Measurements from ENCODE around the gene SNRPB2. TPM values are rescaled to one million over a fixed set of nuclear protein-coding genes. Genes with fewer than 3 reads are reported as not detected.

SNRPB2 gene
- polyA plus RNA-seq, 1 donor (not counting 4 experiments of a cell fraction or from before 2014, with no cell fraction given) = 75.8 TPM

DNA sequence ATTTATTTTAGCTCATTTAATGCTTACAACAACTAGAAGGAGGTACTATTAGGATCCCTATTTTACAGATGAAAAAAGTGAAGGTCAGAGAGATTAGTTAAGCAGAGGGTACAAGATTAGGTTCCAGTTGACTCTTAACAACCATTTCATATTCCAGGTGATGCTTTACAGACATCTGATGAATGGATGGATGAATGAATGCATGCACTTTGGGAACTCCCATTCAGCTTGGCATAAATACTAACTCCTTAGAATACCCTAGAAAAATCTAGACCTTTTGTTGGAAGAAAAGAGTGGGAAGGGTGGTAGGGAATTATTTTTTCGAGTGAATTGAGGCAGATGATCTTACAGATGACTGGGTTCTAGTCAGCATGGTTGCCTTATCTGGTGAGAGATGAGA lies 746 bp upstream of the SNRPB2 start:
- Histone ChIP-seq H3K4me3 (ENCODE audit: control insufficient read depth in 2 of 3, extremely low read depth in 1 of 3, insufficient read depth in 2 of 3, low read depth in 1 of 3, low read length in 3 of 3) (no peak overlapping the region), H3K9ac (ENCODE audit: control insufficient read depth, extremely low read depth, insufficient read depth, low read length) (no peak overlapping the region), H3K4me2 (ENCODE audit: control insufficient read depth, extremely low read depth, insufficient read depth, low read depth, low read length) (peak overlapping the region; percentile 98), H4K20me1 (ENCODE audit: control insufficient read depth, extremely low read depth, insufficient read depth, low read length) (no peaks in the 10 kb centered on the region), H3K27ac (ENCODE audit: control insufficient read depth, insufficient read depth, low read length) (no peak overlapping the region), H2AFZ (ENCODE audit: control insufficient read depth, low read length) (peak overlapping the region; percentile 100), H3K9me1 (ENCODE audit: control insufficient read depth, extremely low read depth, insufficient read depth, low read length) (no peaks in the 10 kb centered on the region), H3K36me3 (ENCODE audit: control insufficient read depth in 2 of 2, extremely low read depth in 1 of 2, insufficient read depth in 2 of 2, low read length in 2 of 2) (peaks cover 4 to 12% of the 10 kb centered on the region in 2 experiments), H3K79me2 (ENCODE audit: control insufficient read depth, insufficient read depth, low read length) (peaks cover 39% of the 10 kb centered on the region), H3K4me1 (ENCODE audit: control insufficient read depth, extremely low read depth, insufficient read depth, low read length) (peaks cover 10% of the 10 kb centered on the region), H3K9me3 (ENCODE audit: control insufficient read depth, low read depth, low read length) (no peaks in the 10 kb centered on the region), H3K27me3 (ENCODE audit: control insufficient read depth, extremely low read depth, insufficient read depth, low read length) (no peaks in the 10 kb centered on the region)
- dilution Hi-C loops (cut with MboI; ENCODE audit: extremely low pct_ligation_motif_present, low sequenced_read_pairs) = no loop called here
- FAIRE-seq = no peak
- TF ChIP-seq, protein P1, sequence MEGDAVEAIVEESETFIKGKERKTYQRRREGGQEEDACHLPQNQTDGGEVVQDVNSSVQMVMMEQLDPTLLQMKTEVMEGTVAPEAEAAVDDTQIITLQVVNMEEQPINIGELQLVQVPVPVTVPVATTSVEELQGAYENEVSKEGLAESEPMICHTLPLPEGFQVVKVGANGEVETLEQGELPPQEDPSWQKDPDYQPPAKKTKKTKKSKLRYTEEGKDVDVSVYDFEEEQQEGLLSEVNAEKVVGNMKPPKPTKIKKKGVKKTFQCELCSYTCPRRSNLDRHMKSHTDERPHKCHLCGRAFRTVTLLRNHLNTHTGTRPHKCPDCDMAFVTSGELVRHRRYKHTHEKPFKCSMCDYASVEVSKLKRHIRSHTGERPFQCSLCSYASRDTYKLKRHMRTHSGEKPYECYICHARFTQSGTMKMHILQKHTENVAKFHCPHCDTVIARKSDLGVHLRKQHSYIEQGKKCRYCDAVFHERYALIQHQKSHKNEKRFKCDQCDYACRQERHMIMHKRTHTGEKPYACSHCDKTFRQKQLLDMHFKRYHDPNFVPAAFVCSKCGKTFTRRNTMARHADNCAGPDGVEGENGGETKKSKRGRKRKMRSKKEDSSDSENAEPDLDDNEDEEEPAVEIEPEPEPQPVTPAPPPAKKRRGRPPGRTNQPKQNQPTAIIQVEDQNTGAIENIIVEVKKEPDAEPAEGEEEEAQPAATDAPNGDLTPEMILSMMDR (optimal IDR thresholded peaks at IDR 0.05 in 1 of 3, IDR thresholded peaks at IDR 0.05 in 1 of 3, conservative IDR thresholded peaks at IDR 0.05 in 1 of 3; ENCODE audit: extremely low read depth in 1 of 3, insufficient read depth in 2 of 3, low read length in 3 of 3) = no peak
- no peak for TF ChIP-seq EZH2 (IDR thresholded peaks at IDR 0.05; ENCODE audit: low read length)
- DNase-seq (ENCODE audit: low read depth, low spot score) = no peak

DNA sequence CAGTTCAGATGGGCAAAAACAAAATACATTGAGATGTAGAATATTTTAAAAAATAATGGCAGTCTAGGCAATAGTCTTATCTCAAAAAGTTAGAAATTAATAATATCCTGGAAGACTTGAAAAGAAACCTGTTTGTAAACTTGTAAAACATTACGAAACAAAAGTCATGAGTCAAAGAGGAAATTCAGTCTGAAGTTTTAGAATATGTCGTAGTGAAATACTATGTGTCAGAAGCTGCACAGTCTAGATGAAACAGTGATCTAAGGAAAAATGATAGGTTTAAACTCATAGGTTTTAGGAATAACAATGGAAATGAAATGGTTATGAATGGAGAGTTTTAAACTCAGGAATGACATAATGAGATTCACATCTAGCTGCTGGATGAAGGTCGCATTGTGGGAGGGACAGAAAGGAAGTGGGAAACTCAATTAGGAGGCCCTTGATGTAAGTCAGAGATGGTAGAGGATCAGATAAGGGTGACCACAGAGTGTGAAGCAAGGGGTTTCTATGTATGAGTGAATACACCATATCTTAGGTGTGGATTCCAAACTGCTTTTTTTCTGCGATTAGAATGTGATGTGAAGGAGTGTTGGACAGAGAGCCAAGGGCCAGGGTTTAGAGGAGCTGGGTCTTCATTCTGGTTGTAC lies 2.8 kb downstream of the SNRPB2 start:
- FAIRE-seq (no peak), DNase-seq (ENCODE audit: low read depth, low spot score) (no peak)
- no peaks in the 10 kb centered on the region for H3K9me3 ChIP-seq (ENCODE audit: control insufficient read depth, low read depth, low read length)
- H3K27ac ChIP-seq (ENCODE audit: control insufficient read depth, insufficient read depth, low read length) = no peak overlapping the region
- H3K4me1 ChIP-seq (ENCODE audit: control insufficient read depth, extremely low read depth, insufficient read depth, low read length) = peaks cover 10% of the 10 kb centered on the region
- no peaks in the 10 kb centered on the region for H4K20me1 ChIP-seq (ENCODE audit: control insufficient read depth, extremely low read depth, insufficient read depth, low read length)
- no peak overlapping the region for H3K4me3 ChIP-seq (ENCODE audit: control insufficient read depth in 2 of 3, extremely low read depth in 1 of 3, insufficient read depth in 2 of 3, low read depth in 1 of 3, low read length in 3 of 3)
- H3K79me2 ChIP-seq (ENCODE audit: control insufficient read depth, insufficient read depth, low read length) = peaks cover 55% of the 10 kb centered on the region
- no peaks in the 10 kb centered on the region for H3K27me3 ChIP-seq (ENCODE audit: control insufficient read depth, extremely low read depth, insufficient read depth, low read length)
- no peak overlapping the region for H3K9ac ChIP-seq (ENCODE audit: control insufficient read depth, extremely low read depth, insufficient read depth, low read length)
- H2AFZ ChIP-seq (ENCODE audit: control insufficient read depth, low read length) = no peak overlapping the region
- dilution Hi-C loops (cut with MboI; ENCODE audit: extremely low pct_ligation_motif_present, low sequenced_read_pairs) = no loop called here
- H3K4me2 ChIP-seq (ENCODE audit: control insufficient read depth, extremely low read depth, insufficient read depth, low read depth, low read length) = no peak overlapping the region
- no peaks in the 10 kb centered on the region for H3K9me1 ChIP-seq (ENCODE audit: control insufficient read depth, extremely low read depth, insufficient read depth, low read length)
- TF ChIP-seq EZH2 (IDR thresholded peaks at IDR 0.05; ENCODE audit: low read length) = no peak
- TF ChIP-seq, protein P1 (optimal IDR thresholded peaks at IDR 0.05 in 1 of 3, IDR thresholded peaks at IDR 0.05 in 1 of 3, conservative IDR thresholded peaks at IDR 0.05 in 1 of 3; ENCODE audit: extremely low read depth in 1 of 3, insufficient read depth in 2 of 3, low read length in 3 of 3) = no peak
- peaks cover 11 to 22% of the 10 kb centered on the region in 2 experiments for H3K36me3 ChIP-seq (ENCODE audit: control insufficient read depth in 2 of 2, extremely low read depth in 1 of 2, insufficient read depth in 2 of 2, low read length in 2 of 2)

Measured in keratinocyte (primary cell).